H1 (cell line): ENCODE results near the gene PRDX5. TPM values are rescaled to one million over a fixed set of nuclear protein-coding genes. Genes with fewer than 3 reads are reported as not detected.
"Not testable (repeated sequence)": the region's sequence is repeated elsewhere in the genome, so short reads cannot be mapped to it uniquely, and the experiment has no call there.

Experiments
- CTCF ChIA-PET: fragments of 300-600 bp; sonication (Branson Sonifier 250); formaldehyde crosslinking; loops from one replicate; lab custom pipeline; 2021; ENCODE audit not compliant: partially characterized antibody; lab: Charles Lee
- POLR2A ChIA-PET: fragments of 300-600 bp; sonication (Branson Sonifier 250); formaldehyde crosslinking; loops from one replicate; lab custom pipeline; 2021; ENCODE audit warnings: inconsistent platforms; ENCODE audit not compliant: partially characterized antibody; lab: Charles Lee
- DNase-seq, 2 experiments: peaks; one replicate each; pipeline versions ENCODE4 v3.0.0 to v3.0.0-alpha.2; 2010 to 2022; ENCODE audit warnings: low spot score in 2 of 2, low read depth in 1 of 2, mixed read lengths in 1 of 2
- FAIRE-seq: peaks from 2 replicates; lab custom pipeline; 2011; peaks lifted over from hg19 to GRCh38; lab: Jason Lieb, UNC
- H2AFZ ChIP-seq: 2 replicates; pipeline ENCODE4 v1.8.1; 2012; ENCODE audit warnings: low read length, inconsistent platforms
- H2AK5ac ChIP-seq: 2 replicates; pipeline ENCODE4 v1.6.1; 2013; ENCODE audit warnings: low read depth, low read length
- H2BK120ac ChIP-seq: replicated peaks from 2 replicates; pipeline ENCODE3; 2013; ENCODE audit warnings: low read depth, low read length, inconsistent platforms
- H2BK12ac ChIP-seq: 2 replicates; pipeline ENCODE4 v1.6.1; 2013; ENCODE audit warnings: low read depth, low read length
- H2BK15ac ChIP-seq: 2 replicates; pipeline ENCODE4 v1.6.1; 2013; ENCODE audit warnings: low read length
- H2BK20ac ChIP-seq: 2 replicates; pipeline ENCODE4 v1.6.1; 2013; ENCODE audit warnings: low read length
- H2BK5ac ChIP-seq: 2 replicates; pipeline ENCODE4 v1.6.1; 2013; ENCODE audit warnings: low read depth, low read length
- H3K14ac ChIP-seq: 2 replicates; pipeline ENCODE4 v1.6.1; 2013; ENCODE audit warnings: inconsistent platforms; ENCODE audit not compliant: insufficient read length
- H3K18ac ChIP-seq: 2 replicates; pipeline ENCODE4 v1.6.1; 2013; ENCODE audit warnings: low read length; ENCODE audit errors: extremely low read depth
- H3K23ac ChIP-seq: 2 replicates; pipeline ENCODE4 v1.6.1; 2013; ENCODE audit warnings: inconsistent platforms; ENCODE audit not compliant: insufficient read length
- H3K23me2 ChIP-seq: 2 replicates; pipeline ENCODE4 v1.6.1; 2013; ENCODE audit warnings: low read depth, low read length
- H3K27ac ChIP-seq: 2 replicates; pipeline ENCODE4 v1.6.1; 2011; ENCODE audit warnings: low read depth, low read length, inconsistent platforms
- H3K27me3 ChIP-seq, 4 experiments: replicated peaks in 1 of 4; 1 replicate in 1 of 4; 2 replicates in 3 of 4; pipeline versions ENCODE4 v1.6.1 to v1.8.1; 2011 to 2013; ENCODE audit warnings: low read length in 3 of 4, mild to moderate bottlenecking in 3 of 4, inconsistent platforms in 2 of 4, mixed read lengths in 2 of 4, moderate library complexity in 1 of 4; ENCODE audit not compliant: control insufficient read depth in 3 of 4, insufficient read depth in 3 of 4; ENCODE audit errors: extremely low read depth in 1 of 4
- H3K36me3 ChIP-seq, 4 experiments: 2 replicates each; pipeline versions ENCODE4 v1.6.1 to v1.8.1; 2011 to 2013; ENCODE audit warnings: mild to moderate bottlenecking in 4 of 4, low read length in 3 of 4, moderate library complexity in 2 of 4, control low read depth in 1 of 4, inconsistent platforms in 1 of 4; ENCODE audit not compliant: insufficient read depth in 4 of 4, control insufficient read depth in 2 of 4
- H3K4ac ChIP-seq: replicated peaks from 2 replicates; pipeline ENCODE3; 2013; ENCODE audit warnings: low read length, low read depth, mixed read lengths, inconsistent platforms; ENCODE audit not compliant: insufficient read length
- H3K4me1 ChIP-seq, 4 experiments: replicated peaks in 1 of 4; 1 replicate in 1 of 4; 2 replicates in 3 of 4; pipeline versions ENCODE4 v1.6.1 to v1.8.1; 2011 to 2013; ENCODE audit warnings: low read length in 3 of 4, inconsistent platforms in 2 of 4, mixed read lengths in 1 of 4; ENCODE audit not compliant: insufficient read depth in 4 of 4, control insufficient read depth in 3 of 4
- H3K4me2 ChIP-seq, 2 experiments: 2 replicates each; pipeline versions ENCODE4 v1.6.1 to v1.8.1; 2011 to 2013; ENCODE audit warnings: low read depth in 2 of 2, low read length in 2 of 2, control low read depth in 1 of 2, inconsistent platforms in 1 of 2, mild to moderate bottlenecking in 1 of 2; ENCODE audit not compliant: insufficient read depth in 1 of 2
- H3K4me3 ChIP-seq, 4 experiments: fragments of 200-600, 300-600 bp in 1 of 4; sonication (generic), shearing (Covaris generic), sonication (Bioruptor Twin) in 1 of 4; 2 replicates each; pipeline versions ENCODE4 v1.5.1 to v1.8.1; 2011 to 2016; ENCODE audit warnings: low read length in 4 of 4, low read depth in 3 of 4, control low read depth in 2 of 4, inconsistent platforms in 2 of 4, mild to moderate bottlenecking in 2 of 4, mixed read lengths in 1 of 4, moderate library complexity in 1 of 4; ENCODE audit not compliant: insufficient read depth in 2 of 4; ENCODE audit errors: extremely low read depth in 1 of 4
- H3K56ac ChIP-seq: replicated peaks from 2 replicates; pipeline ENCODE3; 2013; ENCODE audit warnings: low read depth, mild to moderate bottlenecking, mixed read lengths, low read length, inconsistent platforms; ENCODE audit not compliant: insufficient read length
- H3K79me1 ChIP-seq: 2 replicates; pipeline ENCODE4 v1.6.1; 2013; ENCODE audit warnings: low read depth, low read length, control low read depth
- H3K79me2 ChIP-seq, 2 experiments: 2 replicates each; pipeline versions ENCODE4 v1.6.1 to v1.8.1; 2012 to 2013; ENCODE audit warnings: low read length in 2 of 2, mild to moderate bottlenecking in 2 of 2, inconsistent platforms in 1 of 2; ENCODE audit not compliant: insufficient read depth in 2 of 2, control insufficient read depth in 1 of 2
- H3K9ac ChIP-seq, 4 experiments: replicated peaks in 1 of 4; 1 replicate in 1 of 4; 2 replicates in 3 of 4; pipeline versions ENCODE4 v1.6.1 to v1.8.1; 2011 to 2013; ENCODE audit warnings: low read depth in 3 of 4, low read length in 3 of 4, control low read depth in 2 of 4, mild to moderate bottlenecking in 2 of 4, moderate library complexity in 2 of 4, inconsistent platforms in 1 of 4; ENCODE audit errors: extremely low read depth in 1 of 4
- H3K9me3 ChIP-seq, 2 experiments: 2 replicates each; pipeline versions ENCODE4 v1.6.1 to v1.8.1; 2012 to 2013; ENCODE audit warnings: mild to moderate bottlenecking in 2 of 2, moderate library complexity in 2 of 2, control low read depth in 1 of 2, inconsistent platforms in 1 of 2, low read depth in 1 of 2, low read length in 1 of 2, mixed read lengths in 1 of 2; ENCODE audit not compliant: insufficient read depth in 2 of 2
- H4K20me1 ChIP-seq, 2 experiments: replicated peaks in 1 of 2; 2 replicates each; pipeline versions ENCODE3 to v1.8.1; 2011 to 2013; ENCODE audit warnings: inconsistent platforms in 2 of 2, low read length in 2 of 2, mild to moderate bottlenecking in 1 of 2; ENCODE audit not compliant: insufficient read depth in 2 of 2, control insufficient read depth in 1 of 2
- H4K5ac ChIP-seq: 2 replicates; pipeline ENCODE4 v1.6.1; 2013; ENCODE audit warnings: low read length, low read depth, mixed read lengths, inconsistent platforms; ENCODE audit not compliant: insufficient read length
- H4K8ac ChIP-seq: 2 replicates; pipeline ENCODE4 v1.8.0; 2013; ENCODE audit warnings: mild to moderate bottlenecking, moderate library complexity, low read length, inconsistent platforms; ENCODE audit not compliant: insufficient read depth; ENCODE audit errors: extremely low read depth
- H4K91ac ChIP-seq: replicated peaks from 2 replicates; pipeline ENCODE3; 2013; ENCODE audit warnings: low read length, mixed read lengths, inconsistent platforms; ENCODE audit not compliant: insufficient read length
- KDM5A ChIP-seq: fragments of 200-600 bp; IDR thresholded peaks from 2 replicates; pipeline ENCODE4 v1.7.1; 2012; ENCODE audit warnings: mild to moderate bottlenecking, low read length, inconsistent platforms, mixed read lengths
- SP2 ChIP-seq: IDR thresholded peaks from 2 replicates; pipeline ENCODE4 v1.6.1; 2012; ENCODE audit warnings: mild to moderate bottlenecking, low read length, inconsistent platforms
- WGBS, 2 experiments: shearing (Covaris generic) in 1 of 2; methylation state at CpG; one replicate each; pipeline versions ENCODE4 v1.1.6 to v1.1.7; 2013 to 2015; ENCODE audit warnings: low lambda C conversion rate in 2 of 2, mixed read lengths in 2 of 2, inconsistent platforms in 1 of 2, low coverage in 1 of 2, missing lambda C conversion rate in 1 of 2; ENCODE audit not compliant: insufficient replicate concordance in 2 of 2, insufficient coverage in 1 of 2, insufficient read length in 1 of 2; ENCODE audit errors: extremely low coverage in 1 of 2, missing lambda C conversion rate in 1 of 2; 5-methylcytosine and 5-hydroxymethylcytosine counted together
- polyA plus RNA-seq, 7 experiments: library from polyadenylated mRNA; depleted of rRNA in 3 of 7; stranded (reverse) in 5 of 7; unstranded in 2 of 7; fragments of >200 nt in 5 of 7; fragments of 200-250 nt in 2 of 7; gene quantifications; 1 replicate in 5 of 7; 2 replicates in 1 of 7; 4 replicates in 1 of 7; pipeline versions ENCODE4 v1.2.1 to v1.2.3, GENCODE V29; 2011 to 2013; ENCODE audit warnings: missing spikeins in 2 of 7, mixed read lengths in 2 of 7
- total RNA-seq: library from RNA; stranded (reverse); fragmentation: NEBNext Ultra II Directional; extraction: Animal tissue kit (Norgen Biotek cat#: 25700); gene quantifications from 2 replicates; pipeline ENCODE4 v1.2.1, GENCODE V29; 2021

PRDX5 gene
- total and polyA plus RNA-seq, 2 of the 8 experiments (the other 6 are each of a cell fraction or from before 2014, with no cell fraction given) = 201 to 582 TPM

GRCh38 chr11:64323373-64323772, 5.5 kb downstream of the PRDX5 start (continued):
- TF ChIP-seq SP2 = no peak
- TF ChIP-seq KDM5A = no peak
- TF ChIP-seq, all 59 proteins: peak for 0

GRCh38 chr11:64323984-64324383, 6.1 kb downstream of the PRDX5 start:
- not testable (repeated sequence) for H3K79me1 ChIP-seq, H2BK12ac ChIP-seq, H3K56ac ChIP-seq, H4K5ac ChIP-seq, H2BK20ac ChIP-seq, H3K27me3 ChIP-seq, H3K23me2 ChIP-seq, H3K27ac ChIP-seq, H4K91ac ChIP-seq, H3K4me3 ChIP-seq, H4K20me1 ChIP-seq, H4K8ac ChIP-seq, FAIRE-seq, H3K9ac ChIP-seq, H3K23ac ChIP-seq, H3K4me2 ChIP-seq, H3K4me1 ChIP-seq, H2BK120ac ChIP-seq, H3K18ac ChIP-seq, H3K4ac ChIP-seq, H3K14ac ChIP-seq, H2BK15ac ChIP-seq, H3K9me3 ChIP-seq, H3K79me2 ChIP-seq, H2AK5ac ChIP-seq, DNase-seq, H2AFZ ChIP-seq
- Histone ChIP-seq H2BK5ac (peak overlapping the region; percentile 80), H3K36me3 (peaks cover 0 to 16% (median 3%) of the 10 kb centered on the region in 4 experiments; a peak in 6 of 8 replicates)
- WGBS, 2 experiments = 94% methylated on average over 3 of the region's 4 CpGs; no CpG with 5 or more reads in 1 of the 2 experiments
- POLR2A ChIA-PET = interaction anchor here (0.7 to 1.9 kb wide), 3 partner anchors 11 to 53 kb away, joined by 3 to 7 read pairs (median 4); no protein-coding TSS in a partner anchor
- CTCF ChIA-PET = interaction anchor here (0.7 to 37.6 kb wide), 9 partner anchors 8 to 234 kb away, joined by 3 to 614 read pairs (median 16); partner anchors contain the start of genes CATSPERZ, CCDC88B, ESRRA and PRDX5
